ENCODE results near the gene KIFBP. TPM values are rescaled to one million over a fixed set of nuclear protein-coding genes. Genes with fewer than 3 reads are reported as not detected.
"Not testable (repeated sequence)": the region's sequence is repeated elsewhere in the genome, so short reads cannot be mapped to it uniquely, and the experiment has no call there.

KIFBP gene
- total RNA-seq, 1 experiment from 2014 or later, result 65.9 TPM

GRCh38 chr10:68959695-68960527 lies 28.7 kb upstream of the KIFBP start:
- no peak for ATAC-seq
- H3K9me3 ChIP-seq (ENCODE audit: low read length), result no peaks in the 10 kb centered on the region
- no peak for DNase-seq
- ChIA-PET CTCF (no interaction called here), POLR2A (ENCODE audit: unreplicated experiment) (interaction anchor here (0.8 kb wide), 1 partner anchor 448 kb away, joined by 8 read pairs; no protein-coding TSS in a partner anchor)
- H3F3A ChIP-seq (ENCODE audit: low read length, unreplicated experiment), result peaks cover 1% of the 10 kb centered on the region
- intact Hi-C loops (cut with micrococcal nuclease), result no loop called here
- peaks cover 8% of the 10 kb centered on the region for H3K4me1 ChIP-seq (ENCODE audit: insufficient read depth, low read length)
- no peak overlapping the region for H3K9ac ChIP-seq (ENCODE audit: low read length)
- no peak overlapping the region for H3K4me3 ChIP-seq (ENCODE audit: low read length)
- H3K27me3 ChIP-seq (ENCODE audit: low read length), result no peaks in the 10 kb centered on the region
- H4K20me1 ChIP-seq (ENCODE audit: low read length), result peaks cover 62% of the 10 kb centered on the region
- H3K79me2 ChIP-seq (ENCODE audit: low read length), result peaks cover 91% of the 10 kb centered on the region
- peak overlapping the region; percentile 84; the same call in 1 of the 2 replicates for H3K4me2 ChIP-seq (ENCODE audit: low read length)
- H3K27ac ChIP-seq (ENCODE audit: low read length), result no peak overlapping the region
- H3K9me2 ChIP-seq (replicated peaks; ENCODE audit: low read length), result no peaks in the 10 kb centered on the region
- no TSS peak for BruUV-seq (replicated peaks)
- no peak overlapping the region for H2AFZ ChIP-seq (ENCODE audit: low read length)
- TF ChIP-seq EZH2phosphoT487 (IDR thresholded peaks at IDR 0.05; ENCODE audit: borderline replicate concordance, low read length) (no peak), CTCF (conservative IDR thresholded peaks at IDR 0.05; ENCODE audit: low read depth, low read length) (no peak), EZH2 (IDR thresholded peaks at IDR 0.05; ENCODE audit: low read length, unreplicated experiment) (no peak)
- H3K36me3 ChIP-seq (ENCODE audit: low read depth, low read length), result peaks cover 63% of the 10 kb centered on the region

- Histone ChIP-seq H2AFZ (ENCODE audit: low read length) (no peak overlapping the region), H4K20me1 (ENCODE audit: low read length) (peaks cover 72% of the 10 kb centered on the region), H3K4me3 (ENCODE audit: low read length) (no peak overlapping the region), H3K4me2 (ENCODE audit: low read length) (no peak overlapping the region), H3K9me2 (replicated peaks; ENCODE audit: low read length) (no peaks in the 10 kb centered on the region), H3K27me3 (ENCODE audit: low read length) (no peaks in the 10 kb centered on the region), H3K4me1 (ENCODE audit: insufficient read depth, low read length) (peaks cover 7% of the 10 kb centered on the region), H3K79me2 (ENCODE audit: low read length) (peaks cover 88% of the 10 kb centered on the region), H3K9me3 (ENCODE audit: low read length) (no peaks in the 10 kb centered on the region), H3K9ac (ENCODE audit: low read length) (no peak overlapping the region), H3K27ac (ENCODE audit: low read length) (no peak overlapping the region), H3F3A (ENCODE audit: low read length, unreplicated experiment) (peaks cover 5% of the 10 kb centered on the region), H3K36me3 (ENCODE audit: low read depth, low read length) (peaks cover 86% of the 10 kb centered on the region)
- intact Hi-C loops (cut with micrococcal nuclease), result no loop called here
- TF ChIP-seq EZH2phosphoT487 (IDR thresholded peaks at IDR 0.05; ENCODE audit: borderline replicate concordance, low read length) (no peak), EZH2 (IDR thresholded peaks at IDR 0.05; ENCODE audit: low read length, unreplicated experiment) (no peak), CTCF (conservative IDR thresholded peaks at IDR 0.05; ENCODE audit: low read depth, low read length) (no peak)
- ATAC-seq, result no peak
- ChIA-PET CTCF (no interaction called here), POLR2A (ENCODE audit: unreplicated experiment) (no interaction called here)
- no peak for DNase-seq
- no TSS peak for BruUV-seq (replicated peaks)
Observed at GRCh38 chr10:68963151-68963550, 25.5 kb upstream of the KIFBP start.

- Histone ChIP-seq H3F3A (ENCODE audit: low read length, unreplicated experiment) (peaks cover 6% of the 10 kb centered on the region), H3K4me1 (ENCODE audit: insufficient read depth, low read length) (no peaks in the 10 kb centered on the region), H3K27ac (ENCODE audit: low read length) (no peak overlapping the region), H3K36me3 (ENCODE audit: low read depth, low read length) (peaks cover 88% of the 10 kb centered on the region), H3K4me3 (ENCODE audit: low read length) (no peak overlapping the region), H2AFZ (ENCODE audit: low read length) (no peak overlapping the region), H3K79me2 (ENCODE audit: low read length) (peaks cover 42% of the 10 kb centered on the region), H3K27me3 (ENCODE audit: low read length) (no peaks in the 10 kb centered on the region), H3K9me3 (ENCODE audit: low read length) (no peaks in the 10 kb centered on the region), H3K4me2 (ENCODE audit: low read length) (no peak overlapping the region), H4K20me1 (ENCODE audit: low read length) (peaks cover 22% of the 10 kb centered on the region), H3K9me2 (replicated peaks; ENCODE audit: low read length) (no peaks in the 10 kb centered on the region), H3K9ac (ENCODE audit: low read length) (no peak overlapping the region)
- ATAC-seq (no peak), DNase-seq (no peak)
- no TSS peak for BruUV-seq (replicated peaks)
- TF ChIP-seq EZH2 (IDR thresholded peaks at IDR 0.05; ENCODE audit: low read length, unreplicated experiment) (no peak), CTCF (conservative IDR thresholded peaks at IDR 0.05; ENCODE audit: low read depth, low read length) (no peak), EZH2phosphoT487 (IDR thresholded peaks at IDR 0.05; ENCODE audit: borderline replicate concordance, low read length) (no peak)
- POLR2A ChIA-PET (ENCODE audit: unreplicated experiment), result no interaction called here
- intact Hi-C loops (cut with micrococcal nuclease), result no loop called here
- CTCF ChIA-PET, result no interaction called here
Observed at GRCh38 chr10:68973975-68974374, 14.6 kb upstream of the KIFBP start.

GRCh38 chr10:68975936-68976473 lies 12.6 kb upstream of the KIFBP start:
- H3K4me1 ChIP-seq (ENCODE audit: insufficient read depth, low read length); H2AFZ ChIP-seq (ENCODE audit: low read length); H3K4me3 ChIP-seq (ENCODE audit: low read length); POLR2A ChIA-PET (ENCODE audit: unreplicated experiment); H3K9me2 ChIP-seq (replicated peaks; ENCODE audit: low read length); ATAC-seq; BruUV-seq (replicated peaks); H3K4me2 ChIP-seq (ENCODE audit: low read length); H3K27me3 ChIP-seq (ENCODE audit: low read length); intact Hi-C loops (cut with micrococcal nuclease); H3K9me3 ChIP-seq (ENCODE audit: low read length); H3K27ac ChIP-seq (ENCODE audit: low read length); H3K9ac ChIP-seq (ENCODE audit: low read length); CTCF ChIA-PET; DNase-seq: not testable (repeated sequence)
- H3K79me2 ChIP-seq (ENCODE audit: low read length), result peaks cover 34% of the 10 kb centered on the region
- peaks cover 14% of the 10 kb centered on the region for H3F3A ChIP-seq (ENCODE audit: low read length, unreplicated experiment)
- peaks cover 25% of the 10 kb centered on the region for H4K20me1 ChIP-seq (ENCODE audit: low read length)
- peaks cover 88% of the 10 kb centered on the region for H3K36me3 ChIP-seq (ENCODE audit: low read depth, low read length)

Measured in PC-3 (cell line).